Omental fat pad (tissue), 4 donors: ENCODE data around the gene NKD1. TPM values are rescaled to one million over a fixed set of nuclear protein-coding genes. Genes with fewer than 3 reads are reported as not detected.

Experiments
- ATAC-seq: fragments of 150-250 bp; one replicate; pipeline ENCODE4 v1.9.1; 2016; ENCODE audit warnings: mild to moderate bottlenecking, moderate library complexity; ENCODE audit not compliant: low FRiP score
- DNase-seq: peaks from one replicate; pipeline ENCODE4 v3.0.0-alpha.2; 2019; ENCODE audit warnings: low spot score
- CTCF ChIP-seq, 3 donors: fragments of 450-650 bp; IDR thresholded peaks; one replicate each; pipeline ENCODE4 v1.5.1; 2016 to 2017; ENCODE audit warnings: antibody characterized with exemption in 3 of 3, mild to moderate bottlenecking in 3 of 3, moderate library complexity in 2 of 3
- total RNA-seq, 4 donors: library from RNA; depleted of rRNA; stranded (reverse); fragments of >200 nt; gene quantifications; one replicate each; pipeline ENCODE4 v1.1.0, GENCODE V29; 2016

The NKD1 gene
- total RNA-seq, 4 donors from 2014 or later = 2.2 to 11.6 (median 3.1) TPM

GRCh38 chr16:50628156-50628802 is 80.1 kb downstream of the NKD1 start:
- ATAC-seq (no peak), DNase-seq (no peak)
- no peak for TF ChIP-seq CTCF (IDR thresholded peaks at IDR 0.05)

- DNase-seq (no peak), ATAC-seq (no peak)
- no peak for TF ChIP-seq CTCF (IDR thresholded peaks at IDR 0.05)
Measured at GRCh38 chr16:50629334-50629733, 81.1 kb downstream of the NKD1 start.

GRCh38 chr16:50630394-50631020 is 82.3 kb downstream of the NKD1 start:
- no peak for TF ChIP-seq CTCF (IDR thresholded peaks at IDR 0.05)
- DNase-seq (no peak), ATAC-seq (no peak)

- TF ChIP-seq CTCF (IDR thresholded peaks at IDR 0.05) = no peak
- DNase-seq (no peak), ATAC-seq (no peak)
Measured at GRCh38 chr16:50631249-50631984, 83.2 kb downstream of the NKD1 start.

- ATAC-seq (no peak), DNase-seq (no peak)
- no peak for TF ChIP-seq CTCF (IDR thresholded peaks at IDR 0.05)
Measured at GRCh38 chr16:50631985-50632576, 83.9 kb downstream of the NKD1 start.

- no peak for DNase-seq
Measured at GRCh38 chr16:50632927-50633800, 85.0 kb downstream of the NKD1 start.

More at GRCh38 chr16:50632927-50633800, 85.0 kb downstream of the NKD1 start:
- no peak for TF ChIP-seq CTCF (IDR thresholded peaks at IDR 0.05)
- no peak for ATAC-seq
